Thyroid gland (tissue), 4 donors: ENCODE measurements around the gene RNF31.

Experiments used
- POLR2A ChIP-seq, 2 donors: fragments of 450-650 bp; IDR thresholded peaks; one replicate each; pipeline ENCODE4 v1.6.1; 2017; ENCODE audit warnings: antibody characterized with exemption in 2 of 2, mild to moderate bottlenecking in 2 of 2, moderate library complexity in 1 of 2
- TF ChIP-seq, protein P1 (sequence below), 6 experiments: fragments of 200-600 bp in 3 of 6; fragments of 450-650 bp in 3 of 6; sonication (generic) in 3 of 6; IDR thresholded peaks; one replicate each; pipeline ENCODE4 v1.5.1; 2016 to 2019; ENCODE audit warnings: antibody characterized with exemption in 6 of 6, mild to moderate bottlenecking in 2 of 6, inconsistent platforms in 1 of 6, moderate library complexity in 1 of 6

DNA sequence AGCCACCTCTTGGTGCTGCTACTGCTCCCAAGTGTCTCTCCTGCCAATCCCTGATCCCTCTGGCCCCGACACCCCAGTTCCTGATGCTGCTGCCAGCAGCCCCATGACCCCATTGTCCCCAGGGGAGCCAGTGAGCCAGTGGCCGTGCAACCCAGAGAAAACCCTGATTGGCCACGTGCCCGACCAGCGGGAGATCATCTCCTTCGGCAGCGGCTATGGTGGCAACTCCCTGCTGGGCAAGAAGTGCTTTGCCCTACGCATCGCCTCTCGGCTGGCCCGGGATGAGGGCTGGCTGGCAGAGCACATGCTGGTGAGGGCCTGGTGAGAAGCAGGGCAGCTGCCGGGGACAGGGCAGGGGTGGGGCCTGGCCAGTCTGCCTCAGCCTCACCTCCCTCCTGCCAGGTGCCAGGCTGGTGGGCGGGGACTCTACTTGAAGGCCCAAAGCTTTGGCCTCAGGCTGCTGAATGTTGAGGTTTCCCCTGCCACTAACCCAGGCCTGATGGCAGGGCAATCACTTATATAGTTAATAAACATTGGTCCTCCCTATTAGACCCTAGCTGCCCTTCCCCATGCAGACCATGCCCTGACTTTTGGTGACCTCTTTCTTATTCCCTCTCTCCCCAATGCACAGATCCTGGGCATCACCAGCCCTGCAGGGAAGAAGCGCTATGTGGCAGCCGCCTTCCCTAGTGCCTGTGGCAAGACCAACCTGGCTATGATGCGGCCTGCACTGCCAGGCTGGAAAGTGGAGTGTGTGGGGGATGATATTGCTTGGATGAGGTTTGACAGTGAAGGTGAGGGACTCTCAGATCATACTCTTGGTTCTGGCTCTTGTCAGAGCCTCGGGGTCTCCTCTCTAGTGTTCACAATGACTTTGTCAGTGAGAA lies 48.1 kb upstream of the RNF31 start:
- TF ChIP-seq, protein P1, sequence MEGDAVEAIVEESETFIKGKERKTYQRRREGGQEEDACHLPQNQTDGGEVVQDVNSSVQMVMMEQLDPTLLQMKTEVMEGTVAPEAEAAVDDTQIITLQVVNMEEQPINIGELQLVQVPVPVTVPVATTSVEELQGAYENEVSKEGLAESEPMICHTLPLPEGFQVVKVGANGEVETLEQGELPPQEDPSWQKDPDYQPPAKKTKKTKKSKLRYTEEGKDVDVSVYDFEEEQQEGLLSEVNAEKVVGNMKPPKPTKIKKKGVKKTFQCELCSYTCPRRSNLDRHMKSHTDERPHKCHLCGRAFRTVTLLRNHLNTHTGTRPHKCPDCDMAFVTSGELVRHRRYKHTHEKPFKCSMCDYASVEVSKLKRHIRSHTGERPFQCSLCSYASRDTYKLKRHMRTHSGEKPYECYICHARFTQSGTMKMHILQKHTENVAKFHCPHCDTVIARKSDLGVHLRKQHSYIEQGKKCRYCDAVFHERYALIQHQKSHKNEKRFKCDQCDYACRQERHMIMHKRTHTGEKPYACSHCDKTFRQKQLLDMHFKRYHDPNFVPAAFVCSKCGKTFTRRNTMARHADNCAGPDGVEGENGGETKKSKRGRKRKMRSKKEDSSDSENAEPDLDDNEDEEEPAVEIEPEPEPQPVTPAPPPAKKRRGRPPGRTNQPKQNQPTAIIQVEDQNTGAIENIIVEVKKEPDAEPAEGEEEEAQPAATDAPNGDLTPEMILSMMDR (IDR thresholded peaks at IDR 0.05): no peak
- no peak for TF ChIP-seq POLR2A (IDR thresholded peaks at IDR 0.05)
